CMK (cell line): ENCODE results near the gene PCNT.
"Not testable (repeated sequence)": the region's sequence is repeated elsewhere in the genome, so short reads cannot be mapped to it uniquely, and the experiment has no call there.

ENCODE experiments used
- DNase-seq: peaks from one replicate; pipeline ENCODE4 v3.0.0-alpha.2; 2010; ENCODE audit warnings: low read depth

Gene PCNT

DNA sequence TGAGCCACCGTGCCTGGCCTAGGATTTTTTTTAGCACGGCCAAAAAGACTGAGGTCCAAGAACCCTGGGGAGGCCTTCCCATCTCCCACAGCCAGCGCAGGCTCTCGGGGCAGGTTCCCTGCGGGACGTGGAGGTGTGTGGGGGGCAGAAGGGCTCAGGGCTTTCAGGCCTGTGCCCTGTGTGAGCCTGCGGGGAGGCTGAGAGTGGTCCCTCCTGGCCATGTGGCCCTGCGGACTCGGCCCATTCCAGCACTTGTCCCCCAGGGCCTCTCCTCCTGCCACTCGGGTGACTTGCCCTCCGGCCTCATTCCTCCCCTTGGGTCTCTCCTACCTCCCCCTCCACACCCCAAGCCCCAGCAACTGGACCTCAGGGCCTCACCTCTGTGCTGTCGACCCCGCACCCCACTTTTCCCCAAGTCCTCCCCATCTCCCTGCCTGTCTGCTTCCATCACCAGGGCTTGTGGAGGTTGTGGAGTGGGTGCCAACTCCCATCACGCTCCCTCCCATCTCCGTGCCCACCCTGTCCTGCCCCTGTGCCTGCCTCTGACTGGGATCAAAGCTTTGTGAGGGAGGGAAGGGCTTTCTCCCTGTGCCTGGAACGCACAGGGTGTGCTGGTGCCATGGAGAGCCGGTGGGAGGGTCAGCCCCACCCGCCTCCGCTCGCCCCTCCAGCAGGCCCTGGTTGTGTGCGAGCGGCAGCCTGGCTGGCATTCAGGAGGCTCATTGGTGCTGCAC, 102.5 kb downstream of the PCNT start:
- DNase-seq = no peak

DNA sequence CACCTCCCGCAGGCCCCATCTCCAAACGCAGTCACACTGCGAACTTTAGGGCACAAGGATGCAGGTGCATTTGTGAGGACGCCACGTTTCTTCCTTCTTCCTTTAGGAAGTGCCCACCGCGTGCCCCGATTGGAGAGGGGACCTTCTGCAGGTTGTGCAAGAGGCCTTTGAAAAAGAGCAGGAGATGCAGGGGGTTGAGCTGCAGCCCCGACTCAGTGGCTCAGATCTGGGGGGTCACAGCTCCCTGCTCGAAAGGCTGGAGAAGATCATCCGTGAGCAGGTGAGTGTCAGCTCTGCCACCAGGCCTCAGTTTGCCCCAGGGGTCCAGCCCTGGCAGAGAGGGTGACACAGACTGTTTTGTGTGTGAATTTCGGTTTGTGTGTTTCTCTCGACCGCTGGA, 103.6 kb downstream of the PCNT start:
- DNase-seq = no peak

DNA sequence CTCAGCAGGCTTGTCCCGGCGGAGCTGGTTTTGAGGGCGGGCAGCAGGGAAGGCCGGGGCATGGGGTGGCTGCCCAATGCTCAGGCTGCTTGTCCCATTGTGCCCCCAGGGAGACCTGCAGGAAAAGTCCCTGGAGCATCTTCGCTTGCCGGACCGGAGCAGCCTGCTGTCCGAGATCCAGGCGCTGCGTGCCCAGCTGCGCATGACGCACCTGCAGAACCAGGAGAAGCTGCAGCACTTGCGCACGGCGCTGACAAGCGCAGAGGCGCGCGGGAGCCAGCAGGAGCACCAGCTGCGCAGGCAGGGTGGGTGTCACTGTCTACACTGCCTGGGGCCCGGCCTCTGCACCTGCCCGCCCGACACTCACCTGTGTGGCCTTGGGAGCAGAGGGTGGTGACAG, 104.3 kb downstream of the PCNT start:
- DNase-seq = no peak

DNA sequence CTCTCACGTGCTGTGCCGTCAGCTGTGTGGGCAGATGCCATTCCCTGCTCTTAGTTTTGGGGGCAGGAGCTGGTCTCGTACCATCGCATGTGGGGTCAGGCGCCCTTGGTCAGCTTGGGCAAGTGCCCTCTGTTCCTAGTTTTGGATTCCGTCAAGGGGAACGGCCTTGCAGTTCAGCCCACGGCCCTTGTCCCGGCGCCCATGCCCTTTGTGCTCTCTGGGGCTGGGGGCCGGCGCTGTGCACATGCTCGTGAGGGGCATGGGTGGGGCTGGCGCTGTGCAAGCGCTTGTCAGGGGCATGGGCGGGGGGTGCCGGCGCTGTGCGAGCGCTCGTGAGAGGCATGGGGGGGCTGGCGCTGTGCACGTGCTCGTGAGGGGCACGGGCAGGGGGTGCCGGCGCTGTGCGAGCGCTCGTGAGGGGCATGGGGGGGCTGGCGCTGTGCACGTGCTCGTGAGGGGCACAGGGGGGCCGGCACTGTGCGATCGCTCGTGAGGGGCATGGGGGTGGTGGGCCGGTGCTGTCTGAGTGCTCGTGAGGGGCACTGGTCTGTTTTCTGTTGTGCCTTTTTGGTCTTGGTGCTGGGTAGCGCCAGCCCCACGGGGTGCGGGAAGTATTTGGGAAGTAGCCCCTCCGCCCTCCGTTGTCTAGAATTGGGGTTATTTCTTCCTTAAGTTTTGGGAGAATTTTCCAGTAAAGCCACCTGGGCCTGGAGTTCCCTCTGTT, 105.2 kb downstream of the PCNT start:
- no peak for DNase-seq

DNA sequence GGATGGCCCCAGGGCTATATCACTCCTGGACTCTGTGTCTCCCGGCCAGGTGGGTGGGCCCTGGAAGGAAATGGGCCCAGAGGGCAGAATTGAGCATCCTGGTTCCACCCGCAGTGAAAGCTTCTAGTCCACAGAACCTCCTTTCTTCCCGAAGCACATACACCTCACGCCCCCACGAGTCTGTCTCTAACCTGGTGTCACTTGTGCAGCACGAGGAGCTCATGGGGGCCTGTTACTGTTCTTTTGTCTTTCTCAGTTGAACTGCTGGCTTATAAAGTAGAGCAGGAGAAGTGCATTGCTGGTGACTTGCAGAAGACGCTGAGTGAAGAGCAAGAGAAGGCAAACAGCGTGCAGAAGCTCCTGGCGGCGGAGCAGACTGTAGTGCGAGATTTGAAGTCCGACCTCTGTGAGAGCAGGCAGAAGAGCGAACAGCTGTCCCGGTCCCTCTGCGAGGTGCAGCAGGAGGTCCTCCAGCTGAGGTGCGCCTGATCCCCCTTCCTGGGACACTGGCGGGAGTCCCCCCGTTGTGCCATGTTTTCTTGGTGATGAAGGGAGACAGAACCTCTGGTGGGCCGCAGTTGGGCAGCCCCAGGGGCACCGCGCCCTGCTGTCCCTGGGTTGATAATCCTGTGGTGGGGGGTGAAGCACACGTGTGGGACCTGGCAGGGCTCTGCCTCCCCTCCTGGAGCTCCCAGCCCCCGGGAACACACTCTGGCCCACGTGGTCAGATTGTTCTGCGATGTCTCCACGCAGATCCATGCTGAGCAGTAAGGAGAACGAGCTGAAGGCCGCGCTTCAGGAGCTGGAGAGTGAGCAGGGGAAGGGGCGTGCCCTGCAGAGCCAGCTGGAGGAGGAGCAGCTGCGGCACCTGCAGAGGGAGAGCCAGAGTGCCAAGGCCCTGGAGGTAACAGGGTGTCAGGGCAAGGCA, 106.1 kb downstream of the PCNT start:
- no peak for DNase-seq

DNA sequence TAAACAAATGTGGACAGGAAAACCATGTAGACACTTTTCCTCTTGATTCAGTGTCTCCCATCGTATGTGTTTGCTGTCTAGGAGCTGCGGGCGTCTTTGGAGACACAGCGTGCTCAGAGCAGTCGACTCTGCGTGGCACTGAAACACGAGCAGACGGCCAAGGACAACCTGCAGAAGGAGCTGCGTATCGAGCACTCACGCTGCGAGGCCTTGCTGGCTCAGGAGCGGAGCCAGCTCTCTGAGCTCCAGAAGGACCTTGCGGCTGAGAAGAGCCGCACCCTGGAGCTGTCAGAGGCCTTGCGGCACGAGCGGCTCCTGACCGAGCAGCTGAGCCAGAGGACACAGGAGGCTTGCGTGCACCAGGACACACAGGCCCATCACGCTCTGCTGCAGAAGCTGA, 107.5 kb downstream of the PCNT start:
- no peak for DNase-seq

DNA sequence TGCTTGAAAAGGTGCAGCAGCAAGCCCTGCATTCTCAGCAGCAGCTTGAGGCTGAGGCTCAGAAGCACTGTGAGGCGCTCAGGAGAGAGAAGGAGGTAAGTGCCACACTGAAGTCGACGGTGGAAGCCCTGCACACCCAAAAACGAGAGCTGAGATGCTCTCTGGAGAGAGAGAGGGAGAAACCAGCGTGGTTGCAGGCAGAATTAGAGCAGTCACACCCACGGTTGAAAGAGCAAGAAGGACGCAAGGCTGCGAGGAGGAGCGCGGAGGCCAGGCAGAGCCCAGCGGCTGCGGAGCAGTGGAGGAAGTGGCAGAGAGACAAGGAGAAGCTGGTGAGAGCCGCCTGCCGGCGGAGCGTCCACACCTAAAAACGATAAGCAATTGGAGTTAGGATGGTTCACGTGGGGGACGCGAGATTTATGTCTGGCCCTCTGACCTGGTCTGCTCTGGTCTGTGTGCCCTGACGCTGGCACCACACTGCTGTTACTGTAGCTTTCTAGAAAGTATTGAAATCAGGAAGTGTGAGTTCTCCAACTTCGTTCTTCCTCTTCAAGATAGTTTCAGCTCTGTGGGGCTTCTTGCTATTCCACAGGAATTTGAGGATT, 108.0 kb downstream of the PCNT start:
- no peak for DNase-seq

DNA sequence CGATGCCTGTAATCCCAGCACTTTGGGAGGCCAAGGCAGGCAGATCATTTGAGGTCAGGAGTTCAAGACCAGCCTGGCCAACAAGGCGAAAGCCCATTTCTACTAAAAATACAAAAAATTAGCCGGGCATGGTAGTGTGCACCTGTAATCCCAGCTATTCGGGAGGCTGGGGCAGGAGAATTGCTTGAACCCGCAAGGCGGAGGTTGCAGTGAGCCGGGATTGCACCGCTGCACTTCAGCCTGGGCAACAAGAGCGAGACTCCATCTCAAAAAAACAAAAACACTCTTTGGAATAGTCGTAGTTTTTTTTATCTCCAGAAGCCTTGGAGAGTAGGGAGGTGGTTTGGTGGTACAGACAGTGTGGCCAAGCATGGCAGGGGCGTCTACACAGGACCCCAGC, 109.2 kb downstream of the PCNT start:
- DNase-seq = not testable (repeated sequence)

DNA sequence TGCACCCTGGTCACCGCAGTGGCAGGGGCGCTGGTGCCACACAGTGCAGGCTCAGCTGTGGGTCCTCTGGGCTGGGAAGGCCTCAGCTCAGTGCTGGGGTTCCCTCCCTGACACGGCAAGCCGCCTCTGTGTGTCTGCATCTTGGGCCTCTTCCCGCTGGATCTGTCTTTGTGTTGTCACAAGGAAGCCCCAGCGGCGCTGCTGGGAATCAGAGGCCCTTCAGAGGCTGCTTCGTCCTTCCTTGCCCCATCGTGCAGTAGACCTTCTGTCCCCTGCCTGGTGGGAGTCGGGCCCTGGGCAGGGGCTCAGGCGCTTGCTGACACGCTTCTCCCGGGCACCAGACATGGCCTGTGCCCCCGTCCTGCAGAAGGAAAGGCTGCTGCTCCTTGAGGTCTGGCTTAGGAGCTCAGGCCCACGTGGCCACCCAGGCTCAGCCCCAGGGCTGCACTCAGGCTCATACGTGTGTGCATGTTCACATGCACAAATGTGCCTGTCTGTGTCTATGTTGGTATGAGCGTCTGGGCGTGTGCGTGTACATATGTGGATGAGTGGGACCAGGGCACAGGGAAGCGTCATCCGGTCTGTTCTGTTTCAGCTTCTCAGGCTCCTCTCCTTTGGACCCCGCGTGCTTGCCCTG, 110.5 kb downstream of the PCNT start:
- DNase-seq = no peak

DNA sequence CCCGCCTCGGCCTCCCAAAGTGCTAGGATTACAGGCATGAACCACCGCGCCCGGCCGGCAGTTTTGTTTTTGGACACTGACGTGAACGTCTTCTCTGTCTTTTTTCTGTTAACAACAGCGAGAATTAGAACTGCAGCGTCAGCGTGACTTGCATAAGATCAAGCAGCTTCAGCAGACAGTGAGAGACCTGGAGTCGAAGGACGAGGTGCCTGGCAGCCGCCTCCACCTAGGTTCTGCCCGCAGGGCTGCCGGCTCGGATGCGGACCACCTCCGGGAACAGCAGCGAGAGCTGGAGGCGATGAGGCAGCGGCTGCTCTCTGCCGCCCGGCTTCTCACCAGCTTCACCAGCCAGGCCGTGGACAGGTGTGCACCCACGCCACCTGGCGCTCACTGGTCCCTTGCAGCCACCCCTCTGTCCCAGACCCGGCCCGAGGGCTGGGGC, 111.9 kb downstream of the PCNT start:
- no peak for DNase-seq

DNA sequence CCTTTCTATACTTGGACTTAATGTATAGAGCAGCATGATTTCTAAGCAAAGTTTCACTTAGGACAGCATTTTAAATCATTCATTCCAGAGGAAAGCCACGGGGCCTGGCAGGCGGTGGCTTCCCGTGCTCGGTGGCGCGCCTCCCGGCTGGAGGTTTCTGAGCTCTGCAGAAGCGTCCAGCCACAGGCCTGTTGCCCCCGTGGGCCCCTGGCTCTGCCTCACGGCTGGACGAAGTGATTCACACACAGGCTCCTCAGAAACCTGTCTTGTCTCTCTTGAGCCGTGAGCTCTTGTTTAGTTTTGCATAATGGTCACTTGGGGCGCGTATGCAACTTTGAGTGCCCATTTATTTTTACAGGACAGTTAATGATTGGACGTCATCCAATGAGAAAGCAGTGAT, 112.7 kb downstream of the PCNT start:
- DNase-seq = no peak

DNA sequence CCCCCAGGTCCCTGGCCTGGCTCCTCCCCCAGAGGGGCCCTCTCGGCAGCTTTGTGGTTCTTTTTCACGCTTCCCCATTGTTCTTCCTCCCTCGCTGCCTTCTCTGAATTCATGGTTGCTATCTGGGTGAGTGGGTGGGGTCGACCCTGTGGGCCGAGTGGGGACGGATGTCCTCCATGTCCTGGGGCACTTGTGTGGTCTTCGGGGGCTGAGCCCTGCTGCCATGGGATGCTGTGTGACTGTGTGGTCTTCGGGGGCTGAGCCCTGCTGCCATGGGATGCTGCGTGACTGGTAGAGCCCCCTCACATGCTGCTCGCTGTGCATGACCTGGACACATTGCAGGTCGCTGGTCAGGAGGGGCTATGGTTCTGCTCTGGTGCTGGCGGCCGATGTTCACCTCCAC, 113.1 kb downstream of the PCNT start:
- DNase-seq = no peak

DNA sequence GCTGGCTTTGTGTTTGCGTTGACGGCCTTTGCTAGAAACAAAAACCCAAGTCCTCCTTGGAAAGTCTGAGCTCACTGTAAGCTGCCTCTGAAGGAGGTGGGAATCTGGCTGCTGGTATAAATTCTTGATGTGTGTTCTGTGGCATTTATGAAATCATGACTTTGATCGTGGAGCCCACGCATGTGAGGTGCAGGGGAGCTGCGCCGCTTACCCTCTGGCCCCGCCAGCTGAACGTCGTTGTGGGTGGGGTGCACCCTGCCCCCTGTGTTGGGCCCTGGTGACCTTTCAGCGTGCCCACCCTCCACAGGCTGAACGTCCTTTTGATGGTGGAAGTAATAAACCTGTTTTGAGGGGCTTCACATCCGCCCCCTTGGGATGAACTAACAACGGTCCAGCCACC, 113.6 kb downstream of the PCNT start:
- no peak for DNase-seq

DNA sequence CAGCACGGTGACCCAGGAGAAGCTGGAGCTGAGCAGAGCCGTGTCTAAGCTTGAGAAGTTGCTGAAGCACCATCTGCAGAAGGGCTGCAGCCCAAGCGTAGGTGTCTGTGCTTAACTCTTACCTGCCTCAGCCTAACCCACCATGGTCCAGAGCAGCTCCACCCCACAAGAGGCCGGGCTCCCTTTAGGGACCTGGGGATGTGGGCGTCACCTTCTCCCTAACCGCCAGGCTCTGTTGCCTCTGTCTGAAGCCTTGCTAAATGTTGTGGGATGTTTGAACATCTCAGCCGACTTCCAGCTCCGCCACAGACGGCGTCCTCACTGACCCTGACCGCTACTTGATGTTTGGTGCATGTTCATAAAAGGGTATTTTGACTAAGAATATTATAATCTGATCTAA, 114.3 kb downstream of the PCNT start:
- no peak for DNase-seq

DNA sequence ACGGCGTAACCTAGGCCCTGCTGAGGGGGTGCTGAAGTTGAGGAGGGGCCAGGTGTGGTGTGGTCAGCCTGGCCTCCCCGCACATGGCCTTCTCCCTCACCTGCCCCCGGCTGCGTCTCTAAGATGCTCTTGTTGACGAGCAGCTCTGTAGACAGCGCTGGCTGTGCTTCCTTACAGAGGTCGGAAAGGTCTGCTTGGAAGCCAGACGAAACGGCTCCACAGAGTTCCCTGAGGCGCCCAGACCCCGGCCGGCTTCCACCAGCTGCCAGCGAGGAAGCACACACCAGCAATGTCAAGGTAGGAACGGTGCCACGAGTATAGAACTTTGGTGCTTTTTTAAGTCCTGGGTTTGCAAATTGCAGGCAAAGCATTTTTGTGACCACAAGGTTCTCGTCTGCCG, 116.0 kb downstream of the PCNT start:
- DNase-seq = no peak

DNA sequence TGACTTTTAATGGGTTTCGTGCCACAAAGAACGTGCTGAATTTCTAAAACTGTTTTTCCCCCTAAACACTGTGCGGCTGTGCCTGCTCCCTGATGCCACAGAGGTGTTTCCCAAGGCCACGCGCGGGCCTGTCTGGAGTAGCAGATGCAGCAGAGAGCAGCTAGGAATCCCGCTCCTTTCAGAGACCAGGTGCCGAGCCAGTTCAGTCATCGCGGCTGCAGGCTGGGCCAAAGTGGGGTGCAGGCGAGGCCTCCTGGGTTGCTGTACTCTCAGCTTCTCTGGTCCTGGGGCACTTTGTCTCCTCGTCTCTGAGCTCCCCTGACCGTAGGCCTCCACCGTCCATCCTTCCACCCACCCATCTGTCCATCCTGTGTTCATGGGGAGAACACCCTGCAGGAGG, 117.4 kb downstream of the PCNT start:
- no peak for DNase-seq

DNA sequence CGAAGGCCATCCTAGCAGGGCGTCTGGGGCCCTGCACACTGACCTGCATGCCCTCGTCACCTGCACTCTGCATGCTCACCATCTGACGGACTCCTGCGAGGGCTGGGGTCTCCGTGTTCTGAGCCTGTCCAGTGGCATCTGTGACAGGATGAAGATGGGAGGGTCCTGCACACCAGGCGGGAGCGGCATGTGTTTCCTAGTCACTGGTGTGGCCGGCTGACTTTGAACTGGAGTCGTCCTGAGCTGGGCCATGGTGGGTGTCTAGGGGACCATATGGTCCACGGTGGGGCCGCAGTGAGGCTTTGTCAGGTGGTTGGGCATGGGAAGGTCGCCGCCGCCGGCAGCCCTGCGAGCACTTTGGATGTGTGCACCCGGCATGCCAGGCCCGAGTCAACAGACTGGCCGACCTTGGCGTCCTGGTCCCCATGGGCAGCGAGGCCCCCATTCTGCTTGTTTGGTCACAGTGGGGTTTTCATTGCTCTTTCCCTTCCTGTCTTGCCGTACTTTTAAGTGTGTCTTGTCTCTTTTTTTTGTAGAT, 118.1 kb downstream of the PCNT start:
- DNase-seq = no peak

DNA sequence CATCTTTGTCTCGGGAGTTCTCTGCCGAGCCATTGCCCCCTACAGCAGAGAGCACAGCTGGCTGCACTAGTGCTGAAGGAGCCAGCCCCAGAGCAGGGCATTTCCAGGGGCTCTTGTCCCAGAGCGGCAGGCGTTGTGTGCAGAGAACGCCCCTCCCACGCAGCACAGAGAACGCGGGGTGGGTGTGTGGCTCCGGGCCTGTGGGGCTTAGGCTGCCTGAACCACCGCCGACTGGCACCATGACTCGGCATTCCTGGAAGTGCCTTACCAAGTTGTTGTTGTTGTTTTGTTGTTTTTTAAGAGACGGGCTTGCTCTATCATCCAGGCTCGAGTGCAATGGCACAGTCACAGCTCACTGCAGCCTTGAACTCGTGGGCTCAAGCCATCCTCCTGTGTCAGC, 119.0 kb downstream of the PCNT start:
- DNase-seq = no peak

DNA sequence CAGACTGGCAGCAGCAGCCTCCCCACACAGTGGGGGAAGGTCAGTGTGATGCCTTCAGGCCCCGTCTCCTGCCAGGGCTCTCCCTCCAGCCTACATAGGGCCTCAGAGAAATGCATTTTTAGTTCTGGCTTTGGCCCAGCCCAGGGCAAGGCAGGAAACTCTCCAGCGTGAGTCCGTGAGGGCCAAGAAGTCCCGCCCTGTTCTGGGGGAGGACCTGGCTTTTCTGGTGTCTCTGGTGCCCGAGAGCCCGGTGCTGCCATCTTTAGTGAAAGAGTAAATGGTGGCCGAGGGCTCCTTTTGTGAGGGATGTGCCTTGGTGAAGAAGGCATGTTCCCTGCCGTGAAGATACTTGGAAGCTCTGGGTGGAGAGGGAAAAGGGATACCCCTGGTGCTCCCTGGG, 120.0 kb downstream of the PCNT start:
- DNase-seq = no peak

DNA sequence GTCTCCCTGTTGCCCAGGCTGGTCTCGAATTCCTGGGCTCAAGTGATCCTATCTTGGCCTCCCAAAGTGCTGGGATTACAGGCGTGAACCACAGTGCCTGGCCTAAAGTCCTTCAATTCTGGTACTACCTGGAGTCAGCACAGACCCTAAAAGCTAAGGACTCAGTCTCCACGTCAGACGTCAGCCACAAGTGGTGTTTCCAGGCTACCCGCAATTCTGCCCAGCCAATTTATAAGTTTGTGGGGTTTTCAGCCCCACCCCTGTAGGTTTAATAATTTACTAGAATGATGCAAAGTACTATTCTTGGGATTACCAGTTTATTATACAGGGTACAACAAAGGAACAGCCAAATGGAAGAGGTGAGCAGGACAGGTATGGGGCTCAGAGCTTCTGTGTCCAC, 124.2 kb downstream of the PCNT start:
- no peak for DNase-seq

DNA sequence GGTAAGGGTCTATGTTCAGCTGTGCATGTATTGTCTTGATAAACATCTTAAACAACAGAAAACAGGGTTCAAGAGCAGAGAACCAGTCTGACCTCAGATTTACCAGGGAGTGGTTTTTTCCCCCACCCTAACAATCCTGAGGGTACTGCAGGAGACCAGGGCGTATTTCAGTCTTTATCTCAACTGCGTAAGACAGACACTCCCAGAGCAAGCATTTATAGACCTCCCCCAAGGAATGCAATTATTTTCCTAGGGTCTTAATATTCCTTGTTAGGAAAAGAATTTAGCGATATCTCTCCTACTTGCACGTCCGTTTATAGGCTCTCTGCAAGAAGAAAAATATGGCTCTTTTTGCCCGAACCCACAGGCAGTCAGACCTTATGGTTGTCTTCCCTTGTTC, 124.9 kb downstream of the PCNT start:
- DNase-seq = not testable (repeated sequence)

DNA sequence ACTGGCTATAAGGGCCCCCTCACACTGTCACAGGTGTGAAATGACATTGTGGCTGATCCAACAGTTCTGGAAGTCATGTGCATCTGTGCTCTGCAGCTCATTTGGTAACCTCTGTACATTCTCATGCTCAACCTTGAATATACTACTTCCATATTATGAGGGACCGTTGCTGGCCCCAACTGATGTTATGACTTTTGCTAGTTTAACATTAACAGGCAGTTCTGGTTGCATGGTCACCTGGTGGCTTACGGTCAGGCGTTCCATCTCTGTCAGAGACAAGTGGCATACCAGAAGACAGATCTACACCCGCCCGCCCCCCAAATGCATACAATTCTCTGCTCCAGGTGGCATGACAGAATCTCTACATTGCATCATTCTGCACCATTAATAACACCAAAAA, 128.8 kb downstream of the PCNT start:
- DNase-seq = no peak
